GM21723 (cell line): ENCODE results near the gene SLC10A7.

Source experiments
- ATAC-seq: cut with Tn5 transposase; IDR thresholded peaks from one replicate; pipeline ENCODE4 v1.9.1; 2021; ENCODE audit warnings: mild to moderate bottlenecking, moderate library complexity; ENCODE audit not compliant: unreplicated experiment

The SLC10A7 gene

GRCh38 chr4:146224326-146224966 is 297.3 kb downstream of the SLC10A7 start:
- ATAC-seq, result no peak

GRCh38 chr4:146222313-146222712 is 299.4 kb downstream of the SLC10A7 start:
- ATAC-seq, result no peak

GRCh38 chr4:146214238-146214637 is 307.5 kb downstream of the SLC10A7 start, which contains the start of gene REELD1:
TSS of gene REELD1 (plus strand) at chr4:146214538. CDS start at chr4:146216953, 2,415 bp downstream.
- ATAC-seq, result no peak

- no peak for ATAC-seq
These were observed 309.0 kb downstream of the SLC10A7 start for GRCh38 chr4:146212781-146213180.

- ATAC-seq, result no peak
These were observed 310.3 kb downstream of the SLC10A7 start for GRCh38 chr4:146211440-146211839.

- no peak for ATAC-seq
These were observed 310.9 kb downstream of the SLC10A7 start for GRCh38 chr4:146210890-146211289.

GRCh38 chr4:146207410-146207809 is 314.3 kb downstream of the SLC10A7 start:
- no peak for ATAC-seq
